H1 (cell line): ENCODE results near the gene TIMM10B. TPM values are rescaled to one million over a fixed set of nuclear protein-coding genes. Genes with fewer than 3 reads are reported as not detected.

Experiments
- CTCF ChIA-PET: fragments of 300-600 bp; sonication (Branson Sonifier 250); formaldehyde crosslinking; loops from one replicate; lab custom pipeline; 2021; ENCODE audit not compliant: partially characterized antibody; lab: Charles Lee
- POLR2A ChIA-PET: fragments of 300-600 bp; sonication (Branson Sonifier 250); formaldehyde crosslinking; loops from one replicate; lab custom pipeline; 2021; ENCODE audit warnings: inconsistent platforms; ENCODE audit not compliant: partially characterized antibody; lab: Charles Lee
- DNase-seq, 2 experiments: peaks; one replicate each; pipeline versions ENCODE4 v3.0.0 to v3.0.0-alpha.2; 2010 to 2022; ENCODE audit warnings: low spot score in 2 of 2, low read depth in 1 of 2, mixed read lengths in 1 of 2
- FAIRE-seq: peaks from 2 replicates; lab custom pipeline; 2011; peaks lifted over from hg19 to GRCh38; lab: Jason Lieb, UNC
- H2AFZ ChIP-seq: 2 replicates; pipeline ENCODE4 v1.8.1; 2012; ENCODE audit warnings: low read length, inconsistent platforms
- H2AK5ac ChIP-seq: 2 replicates; pipeline ENCODE4 v1.6.1; 2013; ENCODE audit warnings: low read depth, low read length
- H2BK120ac ChIP-seq: replicated peaks from 2 replicates; pipeline ENCODE3; 2013; ENCODE audit warnings: low read depth, low read length, inconsistent platforms
- H2BK12ac ChIP-seq: 2 replicates; pipeline ENCODE4 v1.6.1; 2013; ENCODE audit warnings: low read depth, low read length
- H2BK15ac ChIP-seq: 2 replicates; pipeline ENCODE4 v1.6.1; 2013; ENCODE audit warnings: low read length
- H2BK20ac ChIP-seq: 2 replicates; pipeline ENCODE4 v1.6.1; 2013; ENCODE audit warnings: low read length
- H2BK5ac ChIP-seq: 2 replicates; pipeline ENCODE4 v1.6.1; 2013; ENCODE audit warnings: low read depth, low read length
- H3K14ac ChIP-seq: 2 replicates; pipeline ENCODE4 v1.6.1; 2013; ENCODE audit warnings: inconsistent platforms; ENCODE audit not compliant: insufficient read length
- H3K18ac ChIP-seq: 2 replicates; pipeline ENCODE4 v1.6.1; 2013; ENCODE audit warnings: low read length; ENCODE audit errors: extremely low read depth
- H3K23ac ChIP-seq: 2 replicates; pipeline ENCODE4 v1.6.1; 2013; ENCODE audit warnings: inconsistent platforms; ENCODE audit not compliant: insufficient read length
- H3K23me2 ChIP-seq: 2 replicates; pipeline ENCODE4 v1.6.1; 2013; ENCODE audit warnings: low read depth, low read length
- H3K27ac ChIP-seq: 2 replicates; pipeline ENCODE4 v1.6.1; 2011; ENCODE audit warnings: low read depth, low read length, inconsistent platforms
- H3K27me3 ChIP-seq, 4 experiments: replicated peaks in 1 of 4; 1 replicate in 1 of 4; 2 replicates in 3 of 4; pipeline versions ENCODE4 v1.6.1 to v1.8.1; 2011 to 2013; ENCODE audit warnings: low read length in 3 of 4, mild to moderate bottlenecking in 3 of 4, inconsistent platforms in 2 of 4, mixed read lengths in 2 of 4, moderate library complexity in 1 of 4; ENCODE audit not compliant: control insufficient read depth in 3 of 4, insufficient read depth in 3 of 4; ENCODE audit errors: extremely low read depth in 1 of 4
- H3K36me3 ChIP-seq, 4 experiments: 2 replicates each; pipeline versions ENCODE4 v1.6.1 to v1.8.1; 2011 to 2013; ENCODE audit warnings: mild to moderate bottlenecking in 4 of 4, low read length in 3 of 4, moderate library complexity in 2 of 4, control low read depth in 1 of 4, inconsistent platforms in 1 of 4; ENCODE audit not compliant: insufficient read depth in 4 of 4, control insufficient read depth in 2 of 4
- H3K4ac ChIP-seq: replicated peaks from 2 replicates; pipeline ENCODE3; 2013; ENCODE audit warnings: low read length, low read depth, mixed read lengths, inconsistent platforms; ENCODE audit not compliant: insufficient read length
- H3K4me1 ChIP-seq, 4 experiments: replicated peaks in 1 of 4; 1 replicate in 1 of 4; 2 replicates in 3 of 4; pipeline versions ENCODE4 v1.6.1 to v1.8.1; 2011 to 2013; ENCODE audit warnings: low read length in 3 of 4, inconsistent platforms in 2 of 4, mixed read lengths in 1 of 4; ENCODE audit not compliant: insufficient read depth in 4 of 4, control insufficient read depth in 3 of 4
- H3K4me2 ChIP-seq, 2 experiments: 2 replicates each; pipeline versions ENCODE4 v1.6.1 to v1.8.1; 2011 to 2013; ENCODE audit warnings: low read depth in 2 of 2, low read length in 2 of 2, control low read depth in 1 of 2, inconsistent platforms in 1 of 2, mild to moderate bottlenecking in 1 of 2; ENCODE audit not compliant: insufficient read depth in 1 of 2
- H3K4me3 ChIP-seq, 4 experiments: fragments of 200-600, 300-600 bp in 1 of 4; sonication (generic), shearing (Covaris generic), sonication (Bioruptor Twin) in 1 of 4; 2 replicates each; pipeline versions ENCODE4 v1.5.1 to v1.8.1; 2011 to 2016; ENCODE audit warnings: low read length in 4 of 4, low read depth in 3 of 4, control low read depth in 2 of 4, inconsistent platforms in 2 of 4, mild to moderate bottlenecking in 2 of 4, mixed read lengths in 1 of 4, moderate library complexity in 1 of 4; ENCODE audit not compliant: insufficient read depth in 2 of 4; ENCODE audit errors: extremely low read depth in 1 of 4
- H3K56ac ChIP-seq: replicated peaks from 2 replicates; pipeline ENCODE3; 2013; ENCODE audit warnings: low read depth, mild to moderate bottlenecking, mixed read lengths, low read length, inconsistent platforms; ENCODE audit not compliant: insufficient read length
- H3K79me1 ChIP-seq: 2 replicates; pipeline ENCODE4 v1.6.1; 2013; ENCODE audit warnings: low read depth, low read length, control low read depth
- H3K79me2 ChIP-seq, 2 experiments: 2 replicates each; pipeline versions ENCODE4 v1.6.1 to v1.8.1; 2012 to 2013; ENCODE audit warnings: low read length in 2 of 2, mild to moderate bottlenecking in 2 of 2, inconsistent platforms in 1 of 2; ENCODE audit not compliant: insufficient read depth in 2 of 2, control insufficient read depth in 1 of 2
- H3K9ac ChIP-seq, 4 experiments: replicated peaks in 1 of 4; 1 replicate in 1 of 4; 2 replicates in 3 of 4; pipeline versions ENCODE4 v1.6.1 to v1.8.1; 2011 to 2013; ENCODE audit warnings: low read depth in 3 of 4, low read length in 3 of 4, control low read depth in 2 of 4, mild to moderate bottlenecking in 2 of 4, moderate library complexity in 2 of 4, inconsistent platforms in 1 of 4; ENCODE audit errors: extremely low read depth in 1 of 4
- H3K9me3 ChIP-seq, 2 experiments: 2 replicates each; pipeline versions ENCODE4 v1.6.1 to v1.8.1; 2012 to 2013; ENCODE audit warnings: mild to moderate bottlenecking in 2 of 2, moderate library complexity in 2 of 2, control low read depth in 1 of 2, inconsistent platforms in 1 of 2, low read depth in 1 of 2, low read length in 1 of 2, mixed read lengths in 1 of 2; ENCODE audit not compliant: insufficient read depth in 2 of 2
- H4K20me1 ChIP-seq, 2 experiments: replicated peaks in 1 of 2; 2 replicates each; pipeline versions ENCODE3 to v1.8.1; 2011 to 2013; ENCODE audit warnings: inconsistent platforms in 2 of 2, low read length in 2 of 2, mild to moderate bottlenecking in 1 of 2; ENCODE audit not compliant: insufficient read depth in 2 of 2, control insufficient read depth in 1 of 2
- H4K5ac ChIP-seq: 2 replicates; pipeline ENCODE4 v1.6.1; 2013; ENCODE audit warnings: low read length, low read depth, mixed read lengths, inconsistent platforms; ENCODE audit not compliant: insufficient read length
- H4K8ac ChIP-seq: 2 replicates; pipeline ENCODE4 v1.8.0; 2013; ENCODE audit warnings: mild to moderate bottlenecking, moderate library complexity, low read length, inconsistent platforms; ENCODE audit not compliant: insufficient read depth; ENCODE audit errors: extremely low read depth
- H4K91ac ChIP-seq: replicated peaks from 2 replicates; pipeline ENCODE3; 2013; ENCODE audit warnings: low read length, mixed read lengths, inconsistent platforms; ENCODE audit not compliant: insufficient read length
- CTBP2 ChIP-seq: IDR thresholded peaks from 2 replicates; pipeline ENCODE4 v1.7.0; 2011; ENCODE audit warnings: borderline replicate concordance, mild to moderate bottlenecking, moderate library complexity, mixed read lengths, low read length; ENCODE audit not compliant: insufficient read depth, insufficient read length
- SIN3A ChIP-seq, 2 experiments: IDR thresholded peaks in 1 of 2; conservative IDR thresholded peaks in 1 of 2; 2 replicates each; pipeline ENCODE4 v1.6.1; 2011 to 2012; ENCODE audit warnings: low read length in 2 of 2, improper control_type of control experiment in 1 of 2, low read depth in 1 of 2, mild to moderate bottlenecking in 1 of 2
- SIRT6 ChIP-seq: IDR thresholded peaks from one replicate; pipeline ENCODE4 v1.7.1; 2012; ENCODE audit warnings: low read length, inconsistent platforms
- polyA plus RNA-seq, 7 experiments: library from polyadenylated mRNA; depleted of rRNA in 3 of 7; stranded (reverse) in 5 of 7; unstranded in 2 of 7; fragments of >200 nt in 5 of 7; fragments of 200-250 nt in 2 of 7; gene quantifications; 1 replicate in 5 of 7; 2 replicates in 1 of 7; 4 replicates in 1 of 7; pipeline versions ENCODE4 v1.2.1 to v1.2.3, GENCODE V29; 2011 to 2013; ENCODE audit warnings: missing spikeins in 2 of 7, mixed read lengths in 2 of 7
- total RNA-seq: library from RNA; stranded (reverse); fragmentation: NEBNext Ultra II Directional; extraction: Animal tissue kit (Norgen Biotek cat#: 25700); gene quantifications from 2 replicates; pipeline ENCODE4 v1.2.1, GENCODE V29; 2021

Gene TIMM10B
- total and polyA plus RNA-seq, 2 of the 8 experiments (the other 6 are each of a cell fraction or from before 2014, with no cell fraction given) = 38.2 to 47.8 TPM

DNA sequence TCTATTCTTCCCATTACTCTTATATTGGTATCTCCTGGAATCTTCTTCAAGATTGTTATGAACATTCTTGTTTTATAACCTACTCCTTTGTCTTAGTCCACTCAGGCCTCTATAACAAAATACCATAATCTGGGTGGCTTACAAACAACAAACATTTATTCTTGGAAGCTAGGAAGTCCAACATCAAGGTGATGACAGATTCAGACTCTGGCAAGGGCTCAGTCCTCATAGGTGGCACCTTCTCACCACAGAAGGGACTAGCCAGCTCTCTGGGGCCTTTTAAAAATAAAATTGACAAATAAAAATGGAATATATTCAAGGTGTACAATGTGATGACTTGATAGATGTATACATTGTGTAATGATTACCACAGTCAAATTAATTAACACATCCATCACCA lies 35.6 kb downstream of the TIMM10B start:
- Histone ChIP-seq H3K79me2 (no peaks in the 10 kb centered on the region), H3K4me2 (no peak overlapping the region), H3K36me3 (peaks cover 0 to 10% (median 2%) of the 10 kb centered on the region in 4 experiments; a peak in 4 of 8 replicates), H3K27ac (no peak overlapping the region), H3K4ac (no peak overlapping the region), H2BK20ac (no peak overlapping the region), H3K56ac (no peak overlapping the region), H4K5ac (no peak overlapping the region), H3K23me2 (no peaks in the 10 kb centered on the region; the same call in 1 of the 2 replicates), H2BK12ac (no peak overlapping the region), H4K20me1 (peaks cover 0 to 4% of the 10 kb centered on the region in 2 experiments), H2BK5ac (no peak overlapping the region), H2BK120ac (no peak overlapping the region), H2AFZ (no peak overlapping the region), H3K23ac (no peak overlapping the region), H4K91ac (no peak overlapping the region), H4K8ac (no peak overlapping the region), H2AK5ac (no peak overlapping the region), H3K4me3 (no peak overlapping the region), H3K79me1 (no peaks in the 10 kb centered on the region), H3K27me3 (no peaks in the 10 kb centered on the region; a peak in 1 of 7 replicates), H3K9me3 (no peaks in the 10 kb centered on the region), H2BK15ac (no peak overlapping the region), H3K14ac (no peak overlapping the region), H3K4me1 (no peaks in the 10 kb centered on the region), H3K18ac (no peak overlapping the region), H3K9ac (no peak overlapping the region)
- ChIA-PET CTCF (interaction anchor here (0.9 kb wide), 2 partner anchors 11 to 42 kb away, joined by 3 to 4 read pairs; no protein-coding TSS in a partner anchor), POLR2A (interaction anchor here (0.6 to 1.0 kb wide), 2 partner anchors 12 to 59 kb away, joined by 3 to 4 read pairs; no protein-coding TSS in a partner anchor)
- FAIRE-seq (no peak), DNase-seq (no peak)
- TF ChIP-seq SIRT6 (no peak), SIN3A (conservative IDR thresholded peaks at IDR 0.05 in 1 of 2, IDR thresholded peaks at IDR 0.05 in 1 of 2; ENCODE audit: low read depth in 1 of 2, low read length in 2 of 2) (no peak), CTBP2 (no peak)
